NT2/D1 (cell line): Measurements from ENCODE around the gene ACACB.

Experiments
- DNase-seq: peaks from one replicate; pipeline ENCODE4 v3.0.0-alpha.2; 2011; ENCODE audit warnings: low read depth, low spot score
- H3K27me3 ChIP-seq: 2 replicates; pipeline ENCODE4 v1.6.0; 2011; ENCODE audit warnings: mild to moderate bottlenecking; ENCODE audit not compliant: insufficient read length, insufficient read depth
- H3K36me3 ChIP-seq: 2 replicates; pipeline ENCODE4 v1.6.1; 2011; ENCODE audit warnings: mild to moderate bottlenecking, low read length, mixed read lengths; ENCODE audit not compliant: insufficient read depth, insufficient read length
- H3K4me1 ChIP-seq: 2 replicates; pipeline ENCODE4 v1.5.1; 2011; ENCODE audit not compliant: insufficient read depth, insufficient read length
- H3K4me3 ChIP-seq: 2 replicates; pipeline ENCODE4 v1.5.1; 2011; ENCODE audit warnings: low read depth; ENCODE audit not compliant: insufficient read length
- H3K9ac ChIP-seq: 2 replicates; pipeline ENCODE4 v1.6.0; 2011; ENCODE audit warnings: low read depth; ENCODE audit not compliant: insufficient read length
- H3K9me3 ChIP-seq: 2 replicates; pipeline ENCODE4 v1.5.1; 2011; ENCODE audit warnings: mild to moderate bottlenecking, low read length; ENCODE audit not compliant: insufficient read depth
- SUZ12 ChIP-seq: IDR thresholded peaks from 2 replicates; pipeline ENCODE4 v1.6.1; 2011; ENCODE audit not compliant: insufficient read length, insufficient read depth; ENCODE audit errors: extremely low read depth
- YY1 ChIP-seq: IDR thresholded peaks from 2 replicates; pipeline ENCODE4 v1.6.1; 2011; ENCODE audit not compliant: insufficient read length, insufficient read depth
- ZNF274 ChIP-seq: IDR thresholded peaks from 2 replicates; pipeline ENCODE4 v1.6.1; 2011; ENCODE audit warnings: mild to moderate bottlenecking, low read depth, low read length

Gene ACACB

GRCh38 chr12:109203480-109203879 is 87.1 kb downstream of the ACACB start:
- TF ChIP-seq SUZ12, result no peak
- TF ChIP-seq ZNF274, result no peak
- TF ChIP-seq YY1, result no peak
- no peak for DNase-seq
- H3K9me3 ChIP-seq, result no peaks in the 10 kb centered on the region
- peaks cover 3% of the 10 kb centered on the region for H3K4me1 ChIP-seq
- no peak overlapping the region for H3K9ac ChIP-seq
- no peaks in the 10 kb centered on the region for H3K27me3 ChIP-seq
- H3K36me3 ChIP-seq, result peaks cover 18% of the 10 kb centered on the region
- no peak overlapping the region for H3K4me3 ChIP-seq

- Histone ChIP-seq H3K9me3 (no peaks in the 10 kb centered on the region), H3K36me3 (peaks cover 13% of the 10 kb centered on the region), H3K4me3 (no peak overlapping the region), H3K27me3 (no peaks in the 10 kb centered on the region), H3K9ac (no peak overlapping the region), H3K4me1 (no peaks in the 10 kb centered on the region)
- TF ChIP-seq SUZ12 (no peak), YY1 (no peak), ZNF274 (no peak)
- DNase-seq, result no peak
Observed at GRCh38 chr12:109209082-109209481, 92.7 kb downstream of the ACACB start.

- Histone ChIP-seq H3K27me3 (no peaks in the 10 kb centered on the region), H3K36me3 (peaks cover 10% of the 10 kb centered on the region), H3K4me1 (no peaks in the 10 kb centered on the region), H3K9me3 (no peaks in the 10 kb centered on the region), H3K9ac (no peak overlapping the region), H3K4me3 (no peak overlapping the region)
- TF ChIP-seq ZNF274, result no peak
- TF ChIP-seq YY1, result no peak
- no peak for TF ChIP-seq SUZ12
- no peak for DNase-seq
Observed at GRCh38 chr12:109212460-109213115, 96.2 kb downstream of the ACACB start.

DNA sequence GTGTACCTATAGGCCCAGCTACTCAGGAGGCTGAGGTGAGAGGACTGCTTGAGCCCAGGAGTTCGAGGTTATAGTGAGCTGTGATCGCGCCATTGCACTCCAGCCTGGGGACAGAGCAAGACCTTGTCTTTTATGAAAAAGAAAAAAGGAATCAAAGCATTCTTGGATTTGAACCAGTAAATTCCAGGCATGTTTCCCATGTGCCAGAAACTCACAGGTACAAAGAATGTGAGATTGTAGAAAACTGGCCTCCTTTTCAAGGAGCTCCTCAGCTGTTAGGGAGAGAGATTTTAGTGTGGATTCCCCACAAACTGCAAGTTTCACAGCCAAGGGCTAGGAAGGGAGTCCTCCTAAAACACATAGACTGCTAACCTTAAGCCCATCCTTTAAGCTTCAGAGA is 97.7 kb downstream of the ACACB start:
- no peak for TF ChIP-seq YY1
- no peak for TF ChIP-seq ZNF274
- TF ChIP-seq SUZ12, result no peak
- Histone ChIP-seq H3K9me3 (no peaks in the 10 kb centered on the region), H3K27me3 (no peaks in the 10 kb centered on the region), H3K9ac (no peak overlapping the region), H3K4me3 (no peak overlapping the region), H3K4me1 (no peaks in the 10 kb centered on the region), H3K36me3 (peaks cover 6% of the 10 kb centered on the region)
- DNase-seq, result no peak

- Histone ChIP-seq H3K36me3 (peaks cover 4% of the 10 kb centered on the region), H3K9ac (no peak overlapping the region), H3K4me1 (peaks cover 9% of the 10 kb centered on the region), H3K4me3 (no peak overlapping the region), H3K9me3 (no peaks in the 10 kb centered on the region), H3K27me3 (no peaks in the 10 kb centered on the region)
- TF ChIP-seq SUZ12 (no peak), YY1 (no peak), ZNF274 (no peak)
- no peak for DNase-seq
Observed at GRCh38 chr12:109218996-109219395, 102.6 kb downstream of the ACACB start.

GRCh38 chr12:109219938-109220337 is 103.6 kb downstream of the ACACB start:
- Histone ChIP-seq H3K9me3 (no peaks in the 10 kb centered on the region), H3K4me3 (no peak overlapping the region), H3K4me1 (peaks cover 9% of the 10 kb centered on the region), H3K9ac (no peak overlapping the region), H3K36me3 (peaks cover 7% of the 10 kb centered on the region), H3K27me3 (no peaks in the 10 kb centered on the region)
- no peak for TF ChIP-seq ZNF274
- TF ChIP-seq SUZ12, result no peak
- TF ChIP-seq YY1, result no peak
- DNase-seq, result no peak

DNA sequence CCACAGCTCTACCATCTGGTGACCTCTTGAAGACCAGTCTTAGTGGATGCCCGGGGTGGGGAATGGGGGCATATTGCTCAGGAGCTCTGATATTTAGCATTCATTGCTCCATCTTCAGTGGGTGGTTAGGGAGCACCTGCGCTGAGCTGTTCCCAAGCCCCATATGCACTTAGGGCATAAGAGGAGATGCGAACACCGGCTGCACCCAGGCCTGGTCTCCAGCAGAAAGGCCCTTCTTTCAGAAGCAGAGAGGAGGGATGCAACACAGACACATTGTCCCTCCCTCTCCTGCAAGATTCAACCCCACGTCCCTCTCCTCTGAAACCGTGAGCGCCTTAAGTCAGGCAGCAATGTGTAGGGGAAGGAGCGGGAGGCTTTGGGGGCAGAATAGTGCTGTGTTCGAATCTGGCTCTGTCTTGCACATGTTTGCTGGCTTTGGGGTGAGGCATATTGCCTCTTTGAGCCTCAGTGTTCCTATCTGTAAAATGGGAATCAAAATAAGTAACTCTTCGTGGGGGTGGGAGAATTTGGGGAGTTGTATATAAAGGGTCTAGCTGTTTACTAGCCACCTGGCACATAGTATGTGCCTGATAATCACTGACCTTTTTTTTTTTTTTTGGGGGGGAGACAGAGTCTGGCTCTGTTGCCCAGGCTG is 105.0 kb downstream of the ACACB start:
- Histone ChIP-seq H3K9ac (no peak overlapping the region), H3K27me3 (no peaks in the 10 kb centered on the region), H3K36me3 (peaks cover 7% of the 10 kb centered on the region), H3K4me1 (peaks cover 9% of the 10 kb centered on the region), H3K4me3 (no peak overlapping the region), H3K9me3 (no peaks in the 10 kb centered on the region)
- TF ChIP-seq YY1 (no peak), ZNF274 (no peak), SUZ12 (no peak)
- DNase-seq, result no peak
